Activated naive CD8-positive, alpha-beta T cell (primary cell): ENCODE measurements around the gene TEAD1.

Source experiments
- H3K27ac Mint-ChIP-seq: one replicate; pipeline ENCODE4 v1.8.0; 2021; ENCODE audit warnings: mixed read lengths
- H3K27me3 Mint-ChIP-seq: one replicate; pipeline ENCODE4 v1.8.0; 2021; ENCODE audit warnings: mixed read lengths
- H3K36me3 Mint-ChIP-seq: one replicate; pipeline ENCODE4 v1.8.0; 2021; ENCODE audit warnings: mixed read lengths
- H3K4me1 Mint-ChIP-seq: one replicate; pipeline ENCODE4 v1.8.0; 2021; ENCODE audit warnings: low read depth, mixed read lengths
- H3K4me3 Mint-ChIP-seq: one replicate; pipeline ENCODE4 v1.8.0; 2021; ENCODE audit warnings: mild to moderate bottlenecking, mixed read lengths
- H3K9me3 Mint-ChIP-seq: one replicate; pipeline ENCODE4 v1.8.0; 2021; ENCODE audit warnings: low read depth, mixed read lengths

TEAD1 gene

DNA sequence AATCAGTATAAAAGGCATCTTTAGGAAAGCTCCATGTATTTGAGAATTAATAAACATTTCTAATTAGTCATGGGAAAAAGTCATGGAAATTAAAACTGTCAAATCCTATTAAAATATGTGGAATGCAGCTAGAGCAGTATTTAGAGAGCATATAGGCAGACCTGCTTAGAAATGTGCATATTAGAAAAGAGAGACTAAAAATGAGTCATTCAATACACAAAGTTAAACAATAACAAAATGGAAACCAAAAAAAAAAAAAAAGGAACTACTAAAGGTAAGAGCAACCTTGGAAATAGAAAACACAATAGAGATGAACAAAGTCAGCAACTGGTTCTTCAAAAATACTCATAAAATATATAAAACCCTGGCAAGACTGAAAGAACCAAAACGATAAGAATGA is 275.2 kb downstream of the TEAD1 start:
- no peak overlapping the region for H3K27ac Mint-ChIP-seq
- peaks cover 22% of the 10 kb centered on the region for H3K27me3 Mint-ChIP-seq
- H3K9me3 Mint-ChIP-seq = peaks cover 11% of the 10 kb centered on the region
- H3K4me3 Mint-ChIP-seq = no peak overlapping the region
- no peaks in the 10 kb centered on the region for H3K36me3 Mint-ChIP-seq
- no peaks in the 10 kb centered on the region for H3K4me1 Mint-ChIP-seq

GRCh38 chr11:12950670-12951069 is 276.4 kb downstream of the TEAD1 start:
- Mint-ChIP-seq H3K27ac (no peak overlapping the region), H3K4me1 (no peaks in the 10 kb centered on the region), H3K9me3 (peaks cover 11% of the 10 kb centered on the region), H3K36me3 (no peaks in the 10 kb centered on the region), H3K4me3 (no peak overlapping the region), H3K27me3 (peaks cover 21% of the 10 kb centered on the region)

DNA sequence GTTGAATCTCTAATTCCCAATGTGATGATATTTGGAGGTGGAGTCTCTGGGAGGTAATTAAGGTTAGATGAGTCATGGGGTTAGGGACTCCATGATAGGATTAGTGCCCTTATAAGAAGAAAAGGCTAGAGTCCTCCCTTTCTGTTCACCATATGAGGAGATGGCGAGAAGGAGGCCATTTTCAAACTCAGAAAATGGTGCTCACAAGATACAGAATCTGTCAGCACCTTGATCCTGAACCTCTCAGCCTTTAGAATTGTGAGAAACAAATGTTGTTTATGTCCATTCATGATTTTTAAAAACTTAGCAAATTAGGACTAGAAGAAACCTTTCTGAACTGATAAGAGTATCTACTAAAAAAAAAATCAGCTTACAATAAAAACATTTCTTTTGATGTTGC is 277.2 kb downstream of the TEAD1 start:
- Mint-ChIP-seq H3K4me1 (no peaks in the 10 kb centered on the region), H3K9me3 (peaks cover 10% of the 10 kb centered on the region), H3K27ac (no peak overlapping the region), H3K27me3 (peaks cover 22% of the 10 kb centered on the region), H3K36me3 (no peaks in the 10 kb centered on the region), H3K4me3 (no peak overlapping the region)

DNA sequence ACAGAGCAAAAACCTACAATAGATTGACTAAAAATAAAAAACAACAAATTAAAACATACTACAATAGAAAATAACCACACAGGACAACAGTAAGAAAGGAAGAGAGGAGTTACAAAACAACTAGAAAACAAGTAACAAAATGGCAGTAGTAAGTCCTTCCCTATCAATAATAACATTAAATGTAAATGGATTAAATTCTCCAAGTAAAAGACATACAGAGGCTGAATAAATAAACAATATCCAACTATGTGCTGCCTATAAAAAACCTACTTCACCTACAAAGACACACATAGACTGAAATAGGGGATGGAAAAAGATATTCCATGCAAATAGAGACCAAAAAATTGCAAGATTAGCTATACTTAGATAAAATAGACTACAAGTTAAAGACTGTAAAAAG is 277.9 kb downstream of the TEAD1 start:
- H3K9me3 Mint-ChIP-seq = peaks cover 6% of the 10 kb centered on the region
- no peak overlapping the region for H3K27ac Mint-ChIP-seq
- H3K36me3 Mint-ChIP-seq = no peaks in the 10 kb centered on the region
- no peaks in the 10 kb centered on the region for H3K4me1 Mint-ChIP-seq
- peaks cover 20% of the 10 kb centered on the region for H3K27me3 Mint-ChIP-seq
- H3K4me3 Mint-ChIP-seq = no peak overlapping the region

DNA sequence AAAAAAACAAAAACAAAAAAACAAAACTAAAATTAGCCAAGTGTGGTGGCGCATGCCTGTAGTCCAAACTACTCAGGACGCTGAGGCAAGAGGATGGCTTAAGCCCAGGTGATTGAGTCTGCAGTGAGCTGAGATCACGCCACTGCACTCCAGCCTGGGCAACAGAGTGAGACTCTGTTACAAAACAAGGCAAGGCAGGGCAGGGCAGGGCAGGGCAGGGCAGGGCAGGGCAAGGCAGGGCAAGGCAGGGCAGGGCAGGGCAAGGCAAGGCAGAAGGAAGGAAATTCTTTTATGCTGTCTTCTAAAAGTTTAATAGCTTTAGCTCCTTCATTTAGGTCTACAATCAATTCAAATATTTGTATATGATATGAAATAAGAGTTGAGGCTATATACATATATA is 284.8 kb downstream of the TEAD1 start:
- Mint-ChIP-seq H3K4me1 (no peaks in the 10 kb centered on the region), H3K9me3 (no peaks in the 10 kb centered on the region), H3K36me3 (no peaks in the 10 kb centered on the region), H3K27ac (no peak overlapping the region), H3K4me3 (no peak overlapping the region), H3K27me3 (peaks cover 11% of the 10 kb centered on the region)

- Mint-ChIP-seq H3K27ac (no peak overlapping the region), H3K4me3 (no peak overlapping the region), H3K36me3 (no peaks in the 10 kb centered on the region), H3K4me1 (no peaks in the 10 kb centered on the region), H3K27me3 (peaks cover 12% of the 10 kb centered on the region), H3K9me3 (no peaks in the 10 kb centered on the region)
Measured at GRCh38 chr11:12961615-12962014, 287.4 kb downstream of the TEAD1 start.

DNA sequence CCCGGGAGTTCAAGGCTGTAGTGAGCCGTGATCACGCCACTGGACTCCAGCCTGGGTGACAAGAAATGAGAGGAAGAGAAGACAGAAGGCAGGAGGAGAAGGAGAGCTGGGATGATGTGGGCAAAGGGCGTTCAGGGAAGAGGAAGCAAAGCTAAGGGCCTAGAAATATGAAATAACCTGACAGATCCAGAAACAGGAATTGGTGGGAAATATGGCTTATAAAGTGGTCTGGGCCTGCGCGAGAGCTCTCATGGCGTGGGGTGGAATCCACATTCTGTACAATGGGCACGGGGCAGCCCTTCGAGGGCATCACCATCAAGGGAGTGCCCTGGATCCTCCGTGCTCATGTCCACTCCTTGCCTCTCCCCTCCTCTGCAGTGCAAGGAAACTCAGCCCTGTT is 288.1 kb downstream of the TEAD1 start:
- Mint-ChIP-seq H3K27ac (no peak overlapping the region), H3K4me1 (no peaks in the 10 kb centered on the region), H3K36me3 (no peaks in the 10 kb centered on the region), H3K27me3 (peaks cover 14% of the 10 kb centered on the region), H3K9me3 (no peaks in the 10 kb centered on the region), H3K4me3 (no peak overlapping the region)

DNA sequence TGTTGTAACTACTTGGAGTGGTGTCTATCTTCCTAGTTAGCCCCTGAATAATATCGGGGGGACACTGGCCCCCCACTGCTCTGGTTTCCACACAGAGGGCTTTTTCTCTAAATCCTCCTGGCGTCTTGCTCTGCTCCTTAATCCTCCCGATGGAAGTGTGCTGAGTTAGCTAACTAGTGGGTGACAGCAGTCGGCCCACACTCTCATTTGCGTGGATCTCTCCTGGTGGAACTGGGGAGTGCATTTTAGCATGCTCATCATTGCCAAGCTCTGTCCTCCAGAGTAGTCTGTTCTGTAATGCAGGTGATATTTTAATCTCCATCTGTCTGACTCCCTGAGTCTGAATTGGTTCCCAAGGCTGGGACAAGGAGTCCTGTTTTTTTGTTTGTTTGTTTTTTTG is 288.8 kb downstream of the TEAD1 start:
- no peak overlapping the region for H3K27ac Mint-ChIP-seq

GRCh38 chr11:12963792-12964536 is 289.7 kb downstream of the TEAD1 start:
- Mint-ChIP-seq H3K4me1 (no peaks in the 10 kb centered on the region), H3K27me3 (peaks cover 14% of the 10 kb centered on the region), H3K36me3 (no peaks in the 10 kb centered on the region), H3K4me3 (no peak overlapping the region), H3K27ac (no peak overlapping the region), H3K9me3 (no peaks in the 10 kb centered on the region)

More for the DNA sequence above, 288.8 kb downstream of the TEAD1 start:
- no peaks in the 10 kb centered on the region for H3K9me3 Mint-ChIP-seq
- H3K27me3 Mint-ChIP-seq = peaks cover 14% of the 10 kb centered on the region
- H3K4me1 Mint-ChIP-seq = no peaks in the 10 kb centered on the region
- H3K36me3 Mint-ChIP-seq = no peaks in the 10 kb centered on the region
- no peak overlapping the region for H3K4me3 Mint-ChIP-seq

DNA sequence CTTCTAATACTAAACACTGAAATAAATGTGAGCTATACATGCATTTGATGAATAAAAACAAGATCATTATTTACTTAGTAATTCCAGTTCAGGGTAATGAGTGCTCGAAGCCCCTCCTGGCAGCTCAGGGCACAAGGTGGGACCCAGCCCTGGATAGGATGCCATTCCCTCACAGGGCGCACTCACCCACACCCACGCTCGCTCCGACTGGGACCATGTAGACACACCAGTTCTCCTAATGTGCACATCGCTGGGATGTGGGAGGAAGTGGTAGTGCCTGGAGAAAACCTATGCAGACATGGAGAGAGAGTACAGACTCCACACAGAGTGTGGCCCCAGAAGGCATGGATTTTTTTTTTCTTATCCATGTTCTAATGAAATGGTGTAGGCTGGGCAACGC is 290.4 kb downstream of the TEAD1 start:
- Mint-ChIP-seq H3K27ac (no peak overlapping the region), H3K9me3 (no peaks in the 10 kb centered on the region), H3K4me1 (no peaks in the 10 kb centered on the region), H3K4me3 (no peak overlapping the region), H3K36me3 (no peaks in the 10 kb centered on the region), H3K27me3 (peaks cover 15% of the 10 kb centered on the region)

- H3K4me3 Mint-ChIP-seq = no peak overlapping the region
- no peaks in the 10 kb centered on the region for H3K36me3 Mint-ChIP-seq
- peaks cover 14% of the 10 kb centered on the region for H3K27me3 Mint-ChIP-seq
- no peaks in the 10 kb centered on the region for H3K9me3 Mint-ChIP-seq
- no peak overlapping the region for H3K27ac Mint-ChIP-seq
- no peaks in the 10 kb centered on the region for H3K4me1 Mint-ChIP-seq
Measured at GRCh38 chr11:12966002-12966401, 291.8 kb downstream of the TEAD1 start.

GRCh38 chr11:12968101-12968500 is 293.9 kb downstream of the TEAD1 start:
- H3K27me3 Mint-ChIP-seq = peaks cover 14% of the 10 kb centered on the region
- no peak overlapping the region for H3K4me3 Mint-ChIP-seq
- H3K36me3 Mint-ChIP-seq = no peaks in the 10 kb centered on the region
- no peak overlapping the region for H3K27ac Mint-ChIP-seq
- no peaks in the 10 kb centered on the region for H3K9me3 Mint-ChIP-seq
- no peaks in the 10 kb centered on the region for H3K4me1 Mint-ChIP-seq

DNA sequence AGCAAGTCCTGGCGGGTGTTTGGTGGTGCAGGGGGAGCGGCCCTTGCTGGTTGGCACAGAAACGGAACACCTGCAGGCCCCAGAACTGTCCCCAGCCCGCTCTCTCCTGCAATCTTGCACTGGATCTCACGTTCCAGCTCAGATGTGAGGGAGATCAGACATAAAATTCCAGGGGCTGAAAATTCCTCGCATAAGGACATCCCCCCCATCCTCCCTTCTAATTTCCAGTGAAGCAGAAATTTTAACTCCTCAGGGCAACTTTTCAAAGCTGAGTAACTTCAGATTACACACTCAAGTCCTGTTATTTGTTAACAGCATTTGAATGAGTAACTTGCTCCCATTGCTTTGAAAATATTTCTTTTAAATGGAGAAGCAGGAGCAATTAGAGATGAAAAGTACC is 294.6 kb downstream of the TEAD1 start:
- Mint-ChIP-seq H3K4me3 (no peak overlapping the region), H3K4me1 (no peaks in the 10 kb centered on the region), H3K9me3 (no peaks in the 10 kb centered on the region), H3K27ac (no peak overlapping the region), H3K27me3 (peaks cover 13% of the 10 kb centered on the region), H3K36me3 (no peaks in the 10 kb centered on the region)

DNA sequence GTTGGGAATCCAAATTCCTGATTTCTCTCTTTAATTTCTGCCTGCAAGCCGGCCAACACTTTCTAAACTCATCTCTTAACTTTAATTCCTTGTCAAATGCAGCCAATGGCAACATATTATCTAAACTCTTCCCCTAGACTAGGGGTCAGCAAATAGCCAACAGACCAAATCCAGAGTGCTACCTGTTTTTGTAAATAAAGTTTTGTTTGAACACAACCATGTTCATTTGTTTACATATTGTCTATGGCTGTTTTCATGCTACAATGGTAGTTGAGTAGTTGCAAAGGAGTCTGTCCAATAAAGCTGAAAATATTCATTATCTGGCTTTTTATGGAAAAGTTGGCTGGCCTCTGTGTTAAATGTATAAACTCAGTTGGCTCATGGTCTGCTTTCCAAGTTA is 297.7 kb downstream of the TEAD1 start:
- Mint-ChIP-seq H3K27ac (no peak overlapping the region), H3K27me3 (peaks cover 8% of the 10 kb centered on the region), H3K4me1 (no peaks in the 10 kb centered on the region), H3K4me3 (no peak overlapping the region), H3K9me3 (no peaks in the 10 kb centered on the region), H3K36me3 (no peaks in the 10 kb centered on the region)

DNA sequence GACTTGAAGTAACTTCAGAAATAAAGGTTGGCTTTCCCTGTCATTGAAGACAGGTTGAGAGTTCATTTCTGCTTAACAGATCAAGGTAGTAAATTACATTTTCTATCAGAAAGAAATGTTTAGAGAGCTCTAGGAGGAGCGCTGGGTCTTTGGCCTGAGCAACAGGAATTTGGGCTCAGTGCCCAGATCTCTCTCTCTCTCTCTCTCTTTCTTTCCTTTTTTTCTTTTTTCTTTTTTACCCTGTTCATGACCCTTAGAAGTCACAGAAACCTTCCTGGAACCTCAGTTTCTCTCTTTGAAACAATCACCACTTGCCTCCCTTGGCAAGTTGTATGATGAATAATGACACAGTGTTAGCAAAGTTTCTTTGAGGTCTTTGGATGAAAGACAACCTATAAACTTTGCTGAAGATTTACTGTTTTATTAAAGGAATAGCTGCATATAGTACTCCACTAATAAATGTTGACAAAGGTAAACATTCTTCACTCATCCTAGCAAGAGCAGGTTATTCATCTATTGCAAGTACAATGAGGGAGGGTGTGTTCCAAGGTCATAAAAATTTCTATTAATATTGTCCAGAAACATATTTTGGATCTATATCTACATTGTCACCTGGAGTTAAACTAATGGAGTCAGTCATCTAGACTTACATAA is 299.4 kb downstream of the TEAD1 start:
- Mint-ChIP-seq H3K27me3 (peaks cover 9% of the 10 kb centered on the region), H3K27ac (no peak overlapping the region), H3K9me3 (no peaks in the 10 kb centered on the region), H3K4me3 (no peak overlapping the region), H3K4me1 (no peaks in the 10 kb centered on the region), H3K36me3 (no peaks in the 10 kb centered on the region)

- Mint-ChIP-seq H3K36me3 (no peaks in the 10 kb centered on the region), H3K4me3 (no peak overlapping the region)
Measured at GRCh38 chr11:12975195-12975594, 301.0 kb downstream of the TEAD1 start.

More at GRCh38 chr11:12975195-12975594, 301.0 kb downstream of the TEAD1 start:
- H3K27ac Mint-ChIP-seq = no peak overlapping the region
- no peaks in the 10 kb centered on the region for H3K4me1 Mint-ChIP-seq
- H3K27me3 Mint-ChIP-seq = peaks cover 7% of the 10 kb centered on the region
- H3K9me3 Mint-ChIP-seq = no peaks in the 10 kb centered on the region
